Activated T-cell treated with anti-CD3 and anti-CD28 coated beads, Interleukin-2, amount 50 U/mL, for 48 hours (primary cell): ENCODE data around the gene SLC8A1.

ENCODE experiments used
- DNase-seq, 2 experiments: peaks; one replicate each; pipeline ENCODE4 v3.0.0-alpha.2; 2020

Gene SLC8A1

DNA sequence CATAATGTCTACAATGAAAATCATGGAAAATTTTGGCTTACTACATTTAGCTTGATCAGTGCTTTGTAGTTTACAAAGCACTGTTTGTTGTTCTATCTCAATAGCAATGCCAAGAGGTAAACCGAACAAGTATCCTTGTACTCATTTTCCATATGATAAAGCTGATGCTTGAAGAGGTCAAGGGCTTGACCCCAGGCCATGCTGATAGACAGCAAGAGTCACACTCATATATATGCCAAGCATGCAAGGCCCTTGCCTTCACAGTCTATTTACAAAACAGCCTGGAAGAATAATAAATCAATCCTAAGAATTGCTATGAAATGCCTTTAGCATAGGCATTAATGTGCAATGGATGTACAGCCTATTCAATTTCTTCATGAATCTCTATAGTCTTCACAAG lies 71.8 kb downstream of the SLC8A1 start:
- no peak for DNase-seq

DNA sequence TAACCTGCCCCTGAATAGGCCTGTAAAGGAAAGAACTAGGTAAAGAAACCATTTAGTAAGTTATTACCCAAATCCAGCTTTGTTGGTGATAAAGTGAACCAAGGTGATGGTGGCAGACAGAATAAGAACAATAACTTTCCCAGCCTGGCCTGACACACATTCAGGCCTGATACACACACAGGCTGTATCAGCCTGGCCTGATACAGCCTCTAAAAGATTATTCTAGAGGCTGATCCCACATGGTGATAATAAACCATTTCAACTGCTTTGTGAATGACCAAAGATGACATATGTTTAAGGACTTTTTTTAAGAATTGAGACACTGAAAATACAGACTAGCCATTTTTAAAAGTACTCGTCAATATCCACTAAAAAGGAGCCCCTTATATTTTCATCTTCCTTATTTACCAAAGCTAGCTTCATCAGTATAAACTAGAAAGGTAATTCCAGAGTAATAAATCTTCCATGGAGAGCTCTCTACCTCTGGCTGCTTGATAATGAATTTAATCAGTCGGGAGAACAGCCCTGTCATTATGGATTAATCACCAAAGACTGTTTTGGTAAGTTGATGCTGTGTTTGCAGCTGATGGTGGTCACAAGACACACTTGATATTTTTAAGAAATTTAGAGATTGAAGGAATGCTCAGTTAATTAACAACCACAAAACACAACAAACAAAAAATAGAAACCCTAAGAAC lies 77.2 kb downstream of the SLC8A1 start:
- DNase-seq: no peak

DNA sequence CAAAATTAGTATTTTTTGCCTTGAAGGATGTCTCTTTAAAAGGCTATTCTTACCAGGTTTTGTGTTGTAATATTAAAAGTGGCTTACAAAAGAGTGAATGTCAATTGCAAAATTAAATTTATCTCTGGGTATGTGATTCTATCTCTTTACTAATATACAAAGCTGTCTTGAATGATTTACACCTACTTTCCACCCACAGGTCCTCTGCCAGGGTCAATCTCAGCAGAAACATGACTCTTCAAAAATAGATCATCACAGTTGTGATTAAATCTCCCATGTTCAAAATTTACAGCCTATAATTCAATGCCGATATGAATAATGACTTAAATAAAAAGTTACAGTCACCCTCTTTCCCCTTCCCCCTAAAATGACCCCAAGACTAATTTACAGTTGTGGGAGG lies 78.8 kb downstream of the SLC8A1 start:
- DNase-seq: no peak

DNA sequence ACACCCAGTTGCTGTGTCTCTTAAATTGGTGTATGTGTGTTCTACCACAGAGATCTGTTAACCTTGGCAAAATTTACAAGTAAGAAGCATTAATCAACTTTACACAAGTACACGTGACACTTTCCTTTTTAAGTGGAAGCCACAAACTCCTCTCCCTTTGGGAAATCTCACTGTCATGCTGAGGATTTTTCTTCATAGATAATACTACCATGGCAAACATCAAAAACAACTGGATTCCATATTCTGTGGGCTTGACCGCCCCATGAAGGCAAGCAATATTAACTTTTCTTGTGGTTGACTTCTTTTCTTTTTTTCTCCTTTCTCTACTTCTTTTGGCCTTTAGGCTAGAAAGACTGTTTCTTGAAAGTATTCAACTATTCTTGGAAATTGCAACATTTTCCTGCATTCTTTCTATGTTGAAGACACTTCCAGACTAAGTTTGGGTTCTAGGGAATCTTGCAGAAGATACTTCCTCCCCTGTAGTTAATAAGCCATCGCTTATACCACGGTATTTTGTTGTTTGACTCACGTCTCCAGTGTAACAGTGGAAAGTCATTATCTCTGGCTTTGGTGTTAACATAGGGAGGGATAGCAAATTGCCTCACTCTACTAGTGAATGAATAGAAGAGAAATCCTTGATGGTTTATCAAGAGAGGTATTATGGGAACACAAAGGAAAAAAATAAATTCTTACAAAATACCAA lies 79.5 kb downstream of the SLC8A1 start:
- DNase-seq: no peak

DNA sequence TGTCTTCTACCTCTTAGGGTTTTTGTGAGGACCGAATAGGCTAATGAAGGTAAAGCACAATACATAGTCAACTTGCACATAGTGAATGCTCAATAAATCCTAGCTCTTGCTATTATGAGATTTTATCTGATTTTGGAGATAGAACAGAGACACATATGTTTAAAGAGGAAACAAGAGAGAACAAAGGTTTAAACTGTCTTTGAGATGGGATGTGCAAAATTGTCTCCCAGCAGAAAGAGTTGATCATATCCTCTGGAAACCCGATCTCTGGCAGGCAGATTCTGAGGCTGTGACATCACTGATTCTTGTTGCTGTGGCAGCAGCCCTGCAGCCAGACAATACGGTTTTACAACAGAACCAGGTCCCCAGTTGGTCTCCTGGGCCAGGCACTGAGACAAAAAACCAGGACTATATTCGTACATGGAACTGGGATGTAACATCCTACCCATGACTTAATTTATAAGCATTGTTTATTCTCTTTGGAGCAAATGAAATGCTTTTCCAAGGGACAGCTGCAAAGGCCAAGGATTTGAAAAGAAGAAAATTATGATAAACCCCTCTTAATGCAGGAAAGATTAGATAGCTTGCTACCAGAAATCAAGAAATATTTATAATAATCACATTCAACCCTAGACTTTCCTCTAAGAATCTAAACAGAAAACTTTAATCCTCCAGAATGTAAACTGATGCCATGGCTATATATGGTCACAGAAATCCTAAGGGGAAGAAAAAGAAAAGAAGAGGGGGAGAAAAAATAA lies 80.2 kb downstream of the SLC8A1 start:
- no peak for DNase-seq

DNA sequence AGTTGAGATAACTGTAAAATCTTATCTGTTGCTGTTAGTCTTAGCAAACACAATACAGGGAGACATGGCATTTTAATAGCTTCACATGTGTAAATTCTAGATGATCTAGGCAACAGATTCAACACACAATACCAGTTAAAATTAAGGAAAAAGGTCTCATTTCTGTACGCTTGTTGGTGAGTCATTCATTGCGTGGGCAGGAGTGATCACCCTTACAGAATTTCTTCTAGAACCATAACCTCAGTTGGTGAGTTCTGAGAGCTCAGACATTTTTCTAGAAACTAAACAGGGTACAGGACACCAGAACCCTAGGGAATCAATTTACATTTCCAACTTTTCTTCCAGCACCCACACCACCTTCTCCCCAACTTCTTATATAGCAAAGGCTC lies 81.9 kb downstream of the SLC8A1 start:
- DNase-seq: peak in 1 of 2 experiments; percentile 16

DNA sequence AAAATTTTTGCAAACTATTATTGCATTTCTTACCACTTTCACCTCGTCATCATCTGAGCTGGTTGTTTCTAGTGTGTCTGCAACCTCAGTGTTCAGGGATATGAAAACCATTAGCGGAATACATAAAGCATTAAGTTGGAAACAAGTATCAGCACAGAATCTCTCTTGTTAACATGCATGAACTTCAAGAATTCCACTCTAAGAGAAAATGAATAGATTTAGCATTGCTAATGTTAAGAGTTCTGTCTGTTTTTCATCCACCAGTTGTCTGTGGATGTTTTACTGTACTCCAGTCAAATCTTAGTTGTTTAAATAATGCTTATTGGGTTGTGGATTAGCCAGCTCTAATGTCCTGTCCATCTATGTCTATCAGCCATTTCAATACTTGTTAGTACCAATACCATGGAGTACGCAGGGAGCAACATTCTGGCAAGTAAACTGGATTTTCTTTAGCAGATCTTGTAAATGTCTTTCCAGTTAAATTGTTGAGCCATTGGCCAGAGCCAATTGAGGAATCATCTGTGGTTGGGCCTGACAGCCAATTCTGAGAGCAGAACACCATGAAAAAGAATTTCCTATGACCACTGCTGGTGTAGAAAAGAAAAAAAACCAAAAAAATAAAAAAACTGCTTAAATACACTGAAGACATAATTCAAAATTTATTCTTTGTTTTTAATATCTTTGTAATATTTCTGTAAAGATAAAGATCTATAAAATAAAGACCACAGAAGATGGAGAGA lies 82.5 kb downstream of the SLC8A1 start:
- DNase-seq: no peak

DNA sequence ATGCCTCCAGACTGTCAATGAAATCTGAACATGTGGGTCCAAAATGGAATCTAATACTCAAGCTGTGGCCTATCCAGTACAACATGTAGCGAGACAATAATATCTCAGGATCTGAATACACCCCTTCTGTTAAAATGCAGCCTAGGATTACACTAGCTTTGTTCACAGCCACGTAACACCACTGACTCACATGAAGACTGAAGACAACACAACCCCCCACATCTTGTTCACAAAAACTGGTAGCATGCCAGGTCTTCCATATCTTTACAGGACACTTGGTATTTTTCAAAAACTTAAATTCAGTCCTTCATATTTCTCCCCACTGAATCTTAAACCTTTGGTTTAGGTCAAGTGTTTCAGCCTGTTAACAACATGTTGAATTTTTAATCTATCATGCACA lies 84.2 kb downstream of the SLC8A1 start:
- no peak for DNase-seq

DNA sequence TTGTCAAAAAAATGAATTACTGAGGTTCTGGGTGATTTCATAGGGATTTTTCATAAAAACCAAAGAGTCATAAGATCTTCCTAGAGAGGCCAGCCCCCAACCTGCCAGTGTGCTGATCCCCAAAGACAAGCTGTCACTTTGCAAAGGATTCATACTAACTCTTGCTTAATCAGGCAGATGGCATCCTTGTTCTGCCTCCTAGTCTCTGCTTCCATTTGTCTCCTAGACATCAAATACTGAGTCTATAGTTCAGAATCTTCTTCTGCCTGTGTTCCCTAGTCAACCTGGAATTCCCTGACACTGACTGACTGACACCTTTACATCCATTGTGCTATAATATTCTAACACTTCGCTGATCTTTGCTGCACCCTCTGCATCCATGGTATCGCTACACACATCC lies 84.9 kb downstream of the SLC8A1 start:
- no peak for DNase-seq

DNA sequence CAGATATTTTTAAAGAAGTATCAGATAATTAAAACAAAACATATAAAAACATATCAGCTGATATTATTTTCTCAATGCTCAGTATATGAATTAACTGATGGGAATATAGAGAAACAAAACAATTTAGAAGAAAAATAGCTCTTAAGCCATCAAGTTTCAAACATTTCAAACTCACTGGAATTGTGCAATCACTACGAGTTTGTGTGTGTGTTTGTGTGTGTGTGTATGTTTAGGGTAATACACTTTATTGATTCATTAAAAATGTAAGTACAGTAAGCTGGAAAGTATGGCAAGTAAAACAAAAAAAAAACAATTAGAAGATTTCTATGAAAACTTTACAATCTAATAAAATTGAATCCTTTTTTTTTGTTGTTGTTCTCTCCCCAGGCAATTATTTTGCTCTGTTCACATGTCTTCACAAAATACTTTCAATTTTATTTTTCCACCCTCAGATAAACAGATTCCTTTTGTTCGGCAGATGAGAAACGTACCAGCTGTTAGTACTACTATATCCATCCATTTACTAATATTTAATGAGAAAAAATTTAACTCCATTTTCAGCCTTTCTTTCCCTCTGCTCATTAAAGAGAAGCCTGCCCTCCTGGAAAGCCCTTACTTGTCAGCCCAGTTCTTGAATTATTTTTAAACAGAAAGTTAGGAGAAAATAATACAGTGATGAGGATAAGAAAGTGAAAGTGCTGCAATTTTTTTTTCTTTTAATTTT lies 87.6 kb downstream of the SLC8A1 start:
- no peak for DNase-seq

DNA sequence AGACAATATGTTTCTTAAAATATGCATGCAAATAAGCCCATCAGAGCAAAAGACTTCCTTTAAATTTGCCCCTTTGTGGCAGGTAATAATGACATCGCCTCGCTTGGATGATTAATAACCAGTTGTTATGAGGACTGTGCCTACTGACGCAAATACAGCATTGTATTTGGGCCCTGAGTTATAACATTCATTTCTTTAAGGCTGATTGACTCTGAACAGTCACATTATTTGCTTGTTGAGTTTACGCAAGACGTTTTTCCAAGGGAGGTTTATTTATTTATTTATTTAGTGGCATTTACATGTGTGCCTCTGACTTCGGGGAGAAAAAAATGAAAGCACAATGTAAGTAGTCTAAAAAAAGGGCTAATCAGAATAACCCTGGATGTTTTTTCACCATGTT lies 88.3 kb downstream of the SLC8A1 start:
- no peak for DNase-seq

DNA sequence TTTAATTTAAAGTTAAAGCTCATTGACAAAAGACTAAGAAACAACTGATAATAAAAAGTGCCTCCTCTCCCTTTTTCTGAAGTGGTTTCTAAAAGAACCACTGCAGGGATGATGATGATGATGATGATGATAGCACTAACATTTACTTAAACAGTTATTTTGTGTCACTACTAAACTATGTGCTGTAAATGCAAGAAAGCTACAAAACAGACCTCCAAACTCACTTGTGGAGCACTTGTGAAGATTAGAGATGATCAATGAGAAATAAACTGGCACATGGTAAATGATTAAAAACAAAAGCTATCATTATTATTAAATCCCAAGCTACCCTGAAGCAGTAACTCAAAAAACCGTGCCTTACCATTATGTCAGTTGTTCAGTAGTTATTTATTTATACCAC lies 88.7 kb downstream of the SLC8A1 start:
- no peak for DNase-seq

DNA sequence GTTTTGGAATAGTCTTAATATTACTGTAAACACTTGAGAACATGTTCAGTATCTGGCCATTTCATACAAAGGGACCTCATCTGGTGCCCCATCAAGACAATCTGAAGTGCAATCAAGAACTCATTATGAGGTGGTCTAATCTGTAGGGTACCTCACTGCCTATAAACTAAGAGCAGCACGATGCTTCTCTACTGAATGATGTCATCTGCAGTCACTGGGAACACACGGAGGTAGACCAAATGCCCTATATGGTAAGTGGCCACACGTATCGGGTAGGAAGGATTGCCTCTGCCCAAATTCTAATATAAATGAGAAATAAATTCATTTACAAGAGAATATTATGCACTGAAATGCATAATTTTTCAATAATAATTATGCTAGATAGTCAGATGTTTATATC lies 90.4 kb downstream of the SLC8A1 start:
- DNase-seq: no peak

DNA sequence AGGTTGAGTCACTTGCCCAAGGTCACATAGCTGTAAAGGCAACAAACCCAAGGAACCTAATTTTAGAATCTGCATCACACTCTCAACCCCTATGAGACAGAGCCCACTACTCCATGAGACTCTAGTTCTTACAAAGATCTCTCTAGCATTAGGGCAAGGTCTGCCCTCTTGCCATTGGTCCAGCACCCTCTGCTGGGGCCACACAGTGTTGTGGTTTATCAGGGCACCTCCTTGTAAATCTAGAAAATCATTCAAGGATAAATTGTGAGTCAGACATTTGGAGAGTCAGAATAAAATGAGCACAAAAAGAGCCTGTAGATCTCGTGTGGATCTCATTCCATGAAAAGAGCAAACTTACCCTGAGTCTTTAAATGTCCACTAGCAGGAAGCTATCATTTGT lies 91.2 kb downstream of the SLC8A1 start:
- DNase-seq: no peak

DNA sequence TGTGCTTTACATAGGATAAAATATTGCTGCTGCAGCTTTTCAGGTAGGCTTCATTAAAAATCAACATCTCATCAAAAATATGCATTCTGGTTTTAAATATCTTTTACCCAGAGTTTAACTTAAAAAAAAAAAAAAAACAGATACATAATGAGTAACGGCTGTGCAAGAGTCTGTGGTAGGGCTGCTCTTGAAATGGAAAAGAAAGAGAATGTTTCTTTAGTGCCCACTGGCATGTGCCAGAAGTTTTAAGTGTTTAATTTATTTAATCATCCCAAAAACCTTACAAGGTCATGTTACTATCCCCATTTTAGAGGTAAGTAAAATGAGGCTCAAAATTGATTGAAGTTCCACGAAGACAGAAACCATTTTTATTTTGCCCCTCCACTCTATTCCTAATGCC lies 92.1 kb downstream of the SLC8A1 start:
- DNase-seq: no peak

DNA sequence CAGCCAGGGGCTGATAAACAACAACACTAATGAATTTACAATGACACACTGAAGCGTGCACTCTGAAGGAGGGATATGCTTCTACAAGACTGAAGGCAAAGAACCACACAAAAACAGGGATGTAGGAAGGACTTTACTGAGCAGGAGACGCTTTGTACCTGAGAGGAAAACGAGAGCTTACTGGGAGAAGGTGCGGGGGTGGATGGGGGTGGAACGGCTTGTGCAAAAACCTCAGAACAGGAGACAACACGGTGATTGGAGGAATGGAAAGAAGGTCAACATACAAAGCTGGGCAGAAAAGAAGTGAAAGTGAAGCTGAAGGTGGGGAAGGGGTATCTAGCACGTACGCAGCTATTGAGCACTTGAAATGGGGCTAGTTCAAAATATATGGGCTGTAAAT lies 93.1 kb downstream of the SLC8A1 start:
- no peak for DNase-seq

DNA sequence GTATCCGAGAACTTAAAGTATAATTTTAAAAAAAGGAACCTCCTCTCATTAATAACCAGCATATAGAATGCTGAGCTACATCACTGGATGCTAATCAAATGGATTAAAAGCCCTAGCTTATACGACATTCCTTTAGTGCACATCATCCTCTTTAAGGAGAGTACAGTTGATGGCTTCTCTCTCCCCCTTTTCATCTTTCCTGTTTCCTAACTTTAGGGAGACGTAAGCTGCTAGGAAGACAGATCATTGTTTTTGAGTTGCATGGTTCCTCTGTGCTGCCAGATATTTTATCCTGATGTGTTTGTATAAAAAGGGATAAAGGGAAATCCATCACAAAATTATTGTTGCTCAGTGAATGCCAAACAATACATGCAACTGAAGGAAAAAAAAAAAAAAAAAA lies 94.2 kb downstream of the SLC8A1 start:
- no peak for DNase-seq

DNA sequence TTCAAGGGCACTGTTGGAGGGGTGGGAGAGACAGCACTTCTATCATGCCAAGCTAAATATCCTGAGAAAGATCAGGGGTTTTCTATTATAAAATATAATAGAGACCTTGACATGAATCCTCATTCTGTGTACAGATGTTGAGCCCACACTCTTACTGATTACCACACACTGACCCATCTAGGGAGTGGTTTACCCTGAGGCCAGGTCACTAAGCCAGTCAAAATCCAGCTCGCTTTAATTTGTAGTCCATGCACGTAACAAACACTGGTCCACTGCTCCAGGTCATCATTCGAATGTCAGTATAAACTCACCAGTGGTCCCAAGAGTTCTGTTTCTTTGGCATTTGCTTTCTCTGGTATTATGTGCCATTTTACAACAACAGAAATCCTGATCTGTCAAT lies 96.4 kb downstream of the SLC8A1 start:
- DNase-seq: no peak

DNA sequence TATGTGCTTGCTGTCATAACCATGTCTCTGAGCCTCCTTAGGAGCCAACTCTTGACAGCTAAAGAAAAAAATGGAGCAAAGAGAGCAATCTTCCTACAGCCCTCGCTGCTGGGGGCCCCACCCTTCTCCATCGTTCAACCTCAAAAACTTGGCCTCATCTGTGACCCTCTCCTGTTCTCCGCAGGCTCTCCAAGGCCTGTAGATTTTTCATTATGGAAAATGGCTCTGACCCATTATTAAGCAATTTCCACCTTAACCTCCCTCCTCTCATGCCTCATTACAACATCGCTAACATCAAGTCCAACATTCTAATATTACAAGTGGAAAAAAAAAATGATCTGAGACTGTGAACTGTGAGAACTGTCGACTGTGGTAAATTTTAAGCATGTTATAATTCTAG lies 98.7 kb downstream of the SLC8A1 start:
- no peak for DNase-seq

DNA sequence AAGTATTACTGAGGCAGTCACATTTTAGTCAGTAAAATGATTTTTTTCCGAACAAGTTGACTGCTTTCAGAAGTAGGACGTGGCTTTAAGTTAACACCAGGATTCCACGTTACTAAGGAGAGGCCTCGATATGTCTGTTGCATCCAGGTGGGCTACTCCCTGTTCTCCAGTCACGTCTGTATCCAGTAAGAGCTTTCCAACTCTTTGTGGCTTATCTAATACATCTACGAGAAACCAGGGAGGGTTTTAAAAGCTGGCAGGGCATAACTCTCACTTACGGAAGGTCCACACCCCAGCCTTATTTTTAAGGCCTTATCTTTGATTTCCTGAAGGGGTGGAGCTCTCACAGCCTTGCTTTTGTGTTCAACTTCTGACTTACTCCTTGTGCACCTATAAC lies 99.2 kb downstream of the SLC8A1 start:
- DNase-seq: no peak

DNA sequence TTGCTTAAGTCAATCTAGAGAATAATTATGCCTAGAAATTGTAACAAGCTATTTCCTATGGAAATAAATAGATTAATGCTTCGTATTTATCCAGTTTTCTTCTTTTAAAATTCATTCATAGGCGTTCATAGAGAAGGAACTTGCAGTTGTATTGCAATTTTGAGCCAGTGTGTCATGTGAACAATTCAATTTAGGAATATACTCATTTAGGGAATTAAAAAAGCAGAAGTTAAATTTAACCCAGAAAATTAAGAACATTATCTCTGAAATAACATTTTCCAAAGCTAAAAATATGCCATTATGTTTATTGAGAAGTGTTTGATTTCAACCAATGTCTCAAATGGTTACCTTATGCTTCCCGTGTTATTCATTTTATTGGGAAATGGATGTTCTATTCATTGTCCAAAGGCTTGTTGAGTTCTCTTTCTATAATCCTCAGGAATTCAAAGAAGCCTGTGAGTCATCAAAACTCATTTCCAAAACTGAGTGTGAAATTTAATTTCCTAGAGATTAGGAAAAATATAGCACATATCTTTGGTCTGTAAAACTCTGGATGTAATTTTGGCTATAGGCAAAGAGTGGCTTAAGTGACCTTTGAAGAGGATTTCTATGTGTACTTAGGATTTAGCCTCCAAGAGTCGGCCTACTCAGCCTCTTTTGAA lies 99.7 kb downstream of the SLC8A1 start:
- DNase-seq: no peak

DNA sequence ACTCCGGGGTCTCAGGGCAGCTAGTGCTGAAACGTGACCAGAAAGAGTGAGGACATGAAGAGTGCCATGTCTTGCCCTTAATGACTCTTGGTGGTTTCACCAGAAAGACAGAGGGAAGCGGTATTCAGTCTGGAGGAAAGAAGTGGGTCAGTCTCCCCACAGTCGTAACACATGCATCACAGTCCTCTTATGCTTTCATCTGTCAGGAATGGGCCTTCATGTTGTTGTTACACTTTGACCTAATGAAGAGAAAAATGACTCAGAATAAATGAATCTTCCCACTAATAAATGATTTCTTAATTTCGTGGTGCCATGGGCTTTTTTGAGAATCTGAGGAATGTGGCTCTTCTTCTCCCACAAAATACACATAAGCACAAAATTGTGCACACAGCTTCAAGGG lies 103.2 kb downstream of the SLC8A1 start:
- no peak for DNase-seq
